CD4-positive, alpha-beta T cell treated with Interleukin-21 for 1 hour (primary cell): ENCODE data around the gene LPAR2.
"Not testable (repeated sequence)": the region's sequence is repeated elsewhere in the genome, so short reads cannot be mapped to it uniquely, and the experiment has no call there.

Experiments
- DNase-seq: peaks from one replicate; pipeline ENCODE4 v3.0.0-alpha.2; 2020

Gene LPAR2

DNA sequence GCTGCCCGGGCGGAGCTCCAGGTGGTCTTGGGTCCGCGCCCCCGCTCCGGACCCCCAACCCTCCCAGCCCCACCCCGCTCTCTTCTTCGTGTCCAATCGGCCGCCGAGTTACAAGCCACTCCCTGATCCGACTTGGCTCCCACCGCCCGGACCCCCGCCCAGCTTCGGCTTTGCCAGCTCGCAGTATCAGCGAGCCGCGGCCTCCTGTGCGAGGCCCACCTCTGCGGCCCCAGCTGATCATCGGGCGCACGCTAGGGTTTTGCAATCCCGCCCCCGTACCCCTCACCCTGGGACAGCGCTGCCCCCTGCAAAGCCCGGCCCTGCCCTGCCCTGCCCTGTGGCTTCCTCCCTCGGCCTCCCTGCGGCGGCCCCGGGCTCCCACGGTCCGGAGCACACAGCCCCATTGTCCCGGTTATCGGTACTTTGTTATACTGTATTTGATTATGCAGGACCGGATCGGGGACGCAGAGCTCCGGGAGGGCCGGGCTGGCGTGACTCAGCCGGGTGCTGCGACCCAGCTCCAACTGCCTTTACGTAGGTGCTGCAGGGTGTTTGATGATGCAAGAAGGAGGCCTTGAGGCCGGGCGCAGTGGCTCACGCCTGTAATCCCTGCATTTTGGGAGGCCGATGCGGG, 598 bp upstream of the LPAR2 start:
- peak; percentile 27 for DNase-seq

DNA sequence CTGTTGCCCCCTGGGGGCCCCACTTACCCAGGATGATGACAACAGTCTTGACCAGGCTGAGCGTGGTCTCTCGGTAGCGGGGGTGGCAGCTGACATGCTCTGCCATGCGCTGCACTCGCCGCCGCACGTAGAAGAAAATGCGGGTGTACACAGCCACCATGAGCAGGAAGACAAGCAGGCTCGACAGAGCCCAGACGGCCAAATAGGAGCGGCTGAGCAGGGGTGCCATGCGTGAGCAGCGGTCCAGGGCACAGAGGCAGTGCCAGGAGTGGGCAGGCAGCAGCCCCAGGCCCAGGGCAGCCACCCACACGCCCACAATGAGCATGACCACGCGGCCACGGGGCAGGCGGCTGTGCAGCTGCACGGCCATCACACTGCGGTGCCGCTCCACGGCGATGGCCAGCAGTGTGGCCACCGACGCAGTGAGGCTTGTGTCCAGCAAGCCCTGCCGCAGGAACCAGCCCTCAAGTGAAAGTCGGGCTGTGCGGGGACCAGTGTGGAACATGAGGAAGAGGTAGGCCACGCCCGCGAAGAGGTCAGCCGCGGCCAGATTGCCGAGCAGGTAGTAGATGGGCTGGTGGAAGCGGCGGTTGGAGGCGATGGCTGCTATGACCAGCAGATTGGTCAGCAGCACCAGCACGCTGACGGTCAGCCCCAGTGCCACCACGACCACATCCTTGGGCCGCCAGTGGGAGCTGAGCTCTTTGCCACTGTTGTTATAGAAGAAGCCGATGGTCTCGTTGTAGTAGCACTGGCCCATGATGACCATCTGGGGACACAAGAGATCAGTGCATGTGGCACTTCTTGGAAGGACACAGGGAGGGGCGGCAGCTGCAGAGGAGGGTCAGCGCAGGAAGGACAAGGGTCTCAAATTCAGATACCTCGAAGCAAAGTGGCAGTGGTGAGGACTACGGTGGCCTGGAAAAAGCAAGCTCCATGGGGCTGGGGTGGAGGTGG, 1.2 kb downstream of the LPAR2 start:
- no peak for DNase-seq

DNA sequence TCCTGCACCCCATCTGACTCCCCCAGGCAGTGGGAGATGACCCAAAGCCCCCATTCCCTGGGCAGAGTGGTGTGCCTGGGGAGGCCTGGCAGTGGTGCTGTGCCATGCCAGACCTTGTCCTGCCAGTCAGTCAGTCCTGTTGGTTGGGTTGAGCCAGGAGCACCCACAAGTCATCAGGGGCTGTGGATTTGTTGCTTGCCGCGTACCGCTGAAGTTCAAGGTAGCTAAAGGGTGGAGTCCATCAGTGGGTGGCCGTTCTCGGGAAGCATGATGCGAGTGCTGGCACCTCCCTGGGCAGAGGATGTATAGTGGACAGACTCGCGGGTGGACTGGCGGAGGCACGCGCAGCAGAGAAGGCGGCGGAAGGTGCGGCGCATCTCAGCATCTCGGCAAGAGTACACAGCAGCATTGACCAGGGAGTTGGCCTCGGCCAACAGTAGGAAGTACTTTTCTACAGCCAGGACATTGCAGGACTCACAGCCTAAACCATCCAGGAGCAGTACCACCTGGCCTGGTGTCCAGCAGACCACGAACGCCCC, 3.9 kb downstream of the LPAR2 start:
- DNase-seq, result no peak

DNA sequence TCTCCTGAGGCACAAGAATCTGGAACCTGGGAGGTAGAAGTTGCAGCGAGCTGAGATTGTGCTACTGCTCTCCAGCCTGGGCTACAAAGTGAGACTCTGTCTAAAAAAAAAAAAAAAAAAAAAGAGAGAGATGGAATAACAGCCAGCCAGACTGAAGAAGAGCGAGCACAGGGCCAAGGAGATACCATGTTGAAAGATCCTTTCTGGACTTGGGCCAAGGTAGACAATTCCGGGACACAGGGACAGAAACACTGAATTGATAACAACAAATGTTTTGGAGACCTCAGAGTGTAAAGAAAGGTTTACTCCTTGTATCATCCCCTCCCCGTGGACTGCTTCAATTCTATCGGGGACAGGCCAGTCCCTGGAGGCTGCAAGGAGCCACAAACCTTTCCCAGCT, 4.6 kb downstream of the LPAR2 start:
- no peak for DNase-seq

DNA sequence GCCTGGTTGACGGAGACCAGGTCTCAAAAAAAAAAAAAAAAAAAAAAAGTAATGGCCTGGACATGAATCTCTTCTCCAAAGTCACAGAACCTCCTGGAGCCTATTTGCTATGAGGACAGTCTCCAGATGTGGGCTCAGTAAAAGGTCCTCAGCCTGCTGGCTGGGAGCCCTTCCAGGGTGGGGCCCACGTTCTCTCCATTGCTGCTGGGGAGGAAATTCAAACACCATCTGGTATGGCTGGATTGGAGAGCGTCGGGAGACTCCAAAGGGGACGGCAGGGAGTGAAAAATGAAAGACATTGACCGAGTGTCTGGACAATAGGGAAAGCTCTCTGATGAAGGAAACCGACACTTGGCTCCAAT, 8.2 kb downstream of the LPAR2 start:
- DNase-seq, result no peak

DNA sequence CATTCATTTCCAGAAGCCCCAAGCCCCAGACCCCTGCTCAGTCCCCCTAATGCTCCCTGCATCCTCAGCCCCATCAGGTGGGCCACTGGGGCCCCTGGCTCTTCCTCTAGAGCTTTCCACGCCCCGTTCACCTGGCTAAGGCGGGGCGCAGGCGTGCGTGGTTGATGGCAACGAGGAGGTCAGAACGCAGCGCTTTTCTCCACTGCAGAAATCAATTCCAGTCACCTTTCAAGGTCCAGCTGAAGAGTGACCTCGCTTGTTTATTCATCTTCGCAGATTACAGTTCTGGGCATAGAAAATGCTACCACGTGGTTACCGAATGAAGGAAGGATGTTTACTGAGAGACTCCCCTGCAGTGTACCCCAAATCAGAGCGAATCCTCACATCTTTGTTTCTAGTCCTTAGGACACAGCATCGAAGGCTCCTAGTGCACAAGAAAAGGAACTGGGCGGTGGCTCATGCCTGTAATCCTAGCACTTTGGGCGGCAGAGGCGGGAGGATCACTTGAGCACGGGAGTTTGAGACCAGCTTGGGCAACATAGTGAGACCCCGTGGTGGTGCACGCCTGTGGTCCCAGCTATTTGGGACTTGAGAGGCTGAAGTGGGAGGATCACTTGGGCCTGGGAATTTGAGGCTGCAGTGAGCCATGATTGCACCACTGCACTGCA, 8.7 kb downstream of the LPAR2 start:
- no peak for DNase-seq

DNA sequence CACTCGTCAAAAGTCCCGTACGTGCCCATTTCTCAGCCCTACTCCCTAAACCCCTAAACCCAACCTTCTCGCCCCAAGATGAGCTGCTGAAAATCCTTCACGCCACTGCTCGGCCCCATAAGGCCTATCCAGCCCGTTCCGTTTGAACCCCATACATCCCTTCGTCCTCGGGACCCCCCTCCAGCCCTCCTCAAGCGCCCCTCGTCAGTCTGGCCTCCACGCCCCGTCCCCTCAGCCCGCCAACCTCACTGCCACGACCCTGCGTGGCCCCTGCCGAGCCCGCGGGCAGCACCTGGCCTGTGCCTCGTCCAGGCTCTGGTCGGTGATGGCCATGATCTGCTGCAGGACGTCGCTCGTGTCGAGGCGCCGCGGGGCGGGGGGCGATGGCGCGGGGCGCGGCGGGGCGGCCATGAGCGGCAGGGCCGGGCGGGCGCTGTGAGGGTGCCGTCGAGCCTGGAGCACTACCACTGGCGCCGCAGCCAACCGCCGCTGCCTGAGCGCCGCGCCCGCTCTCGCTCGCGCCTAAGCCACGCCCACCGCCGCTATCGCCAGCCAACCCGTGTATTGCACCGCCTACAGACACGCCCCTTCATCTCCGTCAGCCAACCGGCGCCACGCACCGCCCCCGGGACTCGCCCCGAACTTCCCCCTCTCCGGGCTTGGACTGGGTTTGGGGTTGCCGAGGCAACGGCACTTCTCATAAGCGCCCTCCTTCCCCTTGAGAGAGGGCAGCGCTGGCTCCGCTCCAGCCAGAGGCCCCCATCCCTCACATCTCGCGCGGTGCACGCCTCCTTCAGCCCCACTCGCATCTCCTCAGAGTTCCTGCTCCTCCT, 9.6 kb downstream of the LPAR2 start, which contains the start of gene PBX4:
Gene PBX4 (minus strand): TSS at position 469 of the 833 bp plus-strand sequence. CDS start 58 bp downstream, at position 411.
- DNase-seq, result peak; percentile 99

DNA sequence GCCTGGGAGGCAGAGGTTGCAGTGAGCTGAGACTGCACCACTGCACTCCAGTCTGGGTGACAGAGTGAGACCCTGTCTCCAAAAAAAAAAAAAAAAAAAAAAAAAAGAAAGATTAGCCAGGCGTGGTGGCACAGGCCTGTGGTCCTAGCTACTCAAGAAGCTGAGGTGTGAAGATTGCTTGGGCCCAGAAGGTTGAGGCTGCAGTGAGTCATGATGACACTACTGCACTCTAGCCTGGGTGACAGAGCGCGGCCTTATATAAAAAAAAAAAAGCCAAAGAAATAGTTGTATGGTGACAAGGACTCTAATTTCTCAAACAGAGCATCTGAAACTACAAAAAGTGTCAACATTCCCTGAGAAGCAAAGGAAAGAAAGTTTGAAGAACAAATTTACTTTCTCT, 12.9 kb downstream of the LPAR2 start:
- peak; percentile 71 for DNase-seq

DNA sequence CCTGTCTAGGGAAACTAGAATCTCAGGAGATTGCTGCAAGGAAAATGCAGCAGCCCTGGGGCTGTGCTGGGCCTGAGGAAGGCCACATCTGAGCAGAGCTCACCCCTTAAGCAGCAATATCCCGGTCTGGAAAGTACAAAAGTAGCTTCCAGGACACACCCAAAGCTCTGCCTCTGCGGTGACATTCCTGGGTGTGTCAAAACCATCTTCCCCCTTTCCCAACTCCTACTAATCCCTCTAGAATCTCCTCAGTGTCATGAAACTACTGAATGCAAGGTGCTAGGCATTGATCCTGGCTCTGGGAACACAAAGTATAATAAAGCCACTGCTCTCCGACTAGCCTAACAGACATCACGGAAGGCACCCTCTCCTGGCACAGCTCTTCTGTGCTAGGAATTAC, 14.5 kb downstream of the LPAR2 start:
- DNase-seq, result no peak

DNA sequence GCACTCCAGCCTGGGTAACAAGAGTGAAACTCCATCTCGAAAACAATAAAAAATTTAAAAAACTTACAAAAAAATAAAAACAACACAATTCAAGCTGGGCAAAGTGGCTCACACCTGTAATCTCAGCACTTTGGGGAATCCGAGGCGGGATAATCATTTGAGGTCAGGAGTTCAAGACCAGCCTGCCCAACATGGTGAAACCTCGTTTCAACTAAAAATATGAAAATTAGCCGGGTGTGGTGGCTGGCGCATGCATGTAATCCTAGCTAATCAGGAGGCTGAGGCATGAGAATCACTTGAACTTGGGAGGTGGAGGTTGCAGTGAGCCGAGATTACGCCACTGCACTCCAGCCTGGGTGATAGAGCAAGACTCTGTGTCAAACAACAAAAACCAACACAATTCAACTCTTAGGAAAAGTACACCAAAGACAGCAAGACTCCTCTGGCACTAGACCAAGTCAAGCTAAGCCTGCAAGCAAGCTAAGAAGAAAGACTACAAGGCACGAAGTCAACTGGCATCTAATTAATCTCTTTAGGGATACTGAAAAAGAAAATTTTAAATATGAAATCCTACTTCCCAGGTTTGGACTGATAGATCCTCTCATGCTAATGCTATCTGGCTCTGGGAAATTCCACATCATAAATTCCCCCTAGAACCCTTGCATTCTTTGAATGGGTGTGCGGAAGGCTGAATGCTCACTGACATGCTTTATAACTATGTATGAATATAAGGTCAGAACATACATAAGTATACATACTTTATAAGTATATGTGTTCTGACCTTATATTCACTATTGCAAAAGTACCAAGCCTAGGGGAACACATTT, 17.4 kb downstream of the LPAR2 start:
- no peak for DNase-seq

DNA sequence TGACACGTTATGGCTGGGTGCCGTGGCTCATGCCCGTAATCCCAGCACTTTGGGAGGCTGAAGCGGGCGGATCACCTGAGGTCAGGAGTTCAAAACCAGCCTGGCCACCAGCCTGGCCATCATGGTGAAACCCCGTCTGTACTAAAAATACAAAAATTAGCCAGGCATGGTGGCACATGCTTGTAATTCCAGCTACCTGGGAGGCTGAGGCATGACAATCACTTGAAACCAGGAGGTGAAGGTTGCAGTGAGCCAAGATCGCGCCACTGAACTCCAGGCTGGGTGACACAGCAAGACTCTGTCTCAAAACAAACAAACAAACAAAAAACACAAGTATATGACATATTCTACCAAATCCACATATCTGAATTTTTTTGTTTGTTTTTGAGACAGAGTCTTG, 21.3 kb downstream of the LPAR2 start:
- DNase-seq, result not testable (repeated sequence)

DNA sequence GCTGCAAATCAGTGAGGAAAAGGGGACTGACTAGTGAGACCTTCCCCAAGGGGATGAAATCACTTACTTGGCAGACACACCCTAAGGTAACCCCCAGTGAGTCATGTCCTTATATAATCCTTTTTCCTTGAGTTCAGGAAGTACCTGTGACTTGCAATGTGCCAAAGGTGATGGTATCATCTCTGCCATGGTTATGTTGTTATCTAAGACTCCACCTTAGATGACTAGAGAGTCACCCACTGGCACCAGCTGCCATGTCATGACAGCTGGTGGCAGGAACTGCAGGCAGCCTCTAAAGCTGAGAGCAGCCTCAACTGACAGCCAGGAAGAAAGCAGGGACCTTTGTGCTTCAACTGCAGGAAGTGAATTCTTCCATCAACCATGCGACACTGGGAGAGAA, 22.0 kb downstream of the LPAR2 start:
- DNase-seq, result peak; percentile 80

DNA sequence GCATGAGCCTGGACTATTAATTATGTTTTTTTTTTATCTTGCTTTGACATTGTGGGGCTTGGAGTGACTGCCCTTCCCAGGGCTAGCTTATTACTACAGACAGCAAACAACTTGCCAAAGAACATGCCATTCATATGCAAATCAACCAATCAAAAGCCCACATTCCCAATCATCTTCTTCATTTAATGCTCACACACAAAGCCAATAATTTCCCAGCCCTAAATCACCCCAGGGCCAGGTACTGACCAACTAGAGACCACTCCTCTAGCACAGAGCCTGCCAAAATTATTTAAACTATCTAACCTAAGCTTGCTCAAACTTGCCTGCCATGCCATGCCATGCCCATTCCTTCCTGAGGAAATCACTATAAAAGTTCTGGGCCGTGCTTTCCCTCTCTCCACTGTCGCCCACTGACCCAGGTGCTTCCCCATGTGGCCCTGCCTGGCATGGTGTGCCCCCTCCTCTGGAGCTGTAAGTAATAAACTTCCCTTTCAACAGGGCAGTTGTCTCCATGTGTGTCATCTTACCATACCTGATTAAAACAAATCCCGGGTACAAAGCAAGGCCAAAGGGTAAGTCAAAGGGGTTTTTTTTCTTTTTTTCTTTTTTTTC, 25.2 kb downstream of the LPAR2 start:
- no peak for DNase-seq

DNA sequence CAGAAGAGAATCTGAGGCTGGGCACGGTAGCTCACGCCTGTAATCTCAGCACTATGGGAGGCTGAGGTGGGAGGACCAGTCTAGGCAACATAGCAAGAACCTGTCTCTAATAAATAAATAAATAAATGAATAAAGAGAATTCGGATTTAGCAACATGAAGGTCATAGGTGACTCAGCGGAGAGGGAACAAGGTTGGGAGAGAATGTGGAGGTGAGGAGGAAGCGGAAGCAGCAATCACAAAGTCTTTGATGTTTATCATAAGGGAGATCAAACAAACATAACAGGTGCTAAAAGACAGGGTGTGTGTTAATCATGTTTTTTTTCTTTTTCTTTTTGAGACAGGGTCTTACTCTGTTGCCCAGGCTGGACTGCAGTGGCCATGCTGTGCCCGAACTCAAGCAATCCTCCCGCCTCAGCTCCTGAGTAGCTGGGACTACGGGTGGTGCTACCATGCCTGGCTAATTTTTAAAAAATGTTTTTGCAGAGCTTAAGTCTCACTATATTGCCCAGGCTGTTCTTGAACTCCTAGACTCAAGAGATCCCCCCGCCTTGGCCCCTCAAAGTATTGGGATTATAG, 25.8 kb downstream of the LPAR2 start:
- peak; percentile 75 for DNase-seq

DNA sequence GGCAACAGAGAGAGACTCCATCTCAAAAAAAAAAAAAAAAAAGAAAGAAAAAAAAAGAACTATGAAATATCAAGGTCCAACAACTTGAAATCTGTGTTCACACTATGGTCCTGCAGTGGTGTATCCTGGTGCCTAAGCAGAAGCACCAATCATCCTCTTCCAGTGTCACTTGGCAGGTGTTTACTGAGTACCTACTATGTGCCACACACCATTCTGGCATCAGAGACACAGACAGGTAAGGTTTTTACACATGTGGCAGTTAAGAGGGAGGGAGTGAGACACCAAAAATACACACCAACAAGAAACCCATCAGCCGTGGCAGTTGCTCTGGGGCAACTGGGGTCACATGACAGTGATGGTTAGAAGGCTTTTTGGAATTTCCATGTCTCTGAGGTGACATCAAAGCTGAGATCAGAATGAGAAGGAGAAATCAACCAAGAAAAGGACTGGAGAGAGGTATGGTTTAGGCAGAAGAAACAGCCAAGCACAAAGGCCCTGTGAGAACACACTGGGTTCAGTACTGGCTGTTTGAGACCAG, 27.2 kb downstream of the LPAR2 start:
- peak; percentile 55 for DNase-seq

DNA sequence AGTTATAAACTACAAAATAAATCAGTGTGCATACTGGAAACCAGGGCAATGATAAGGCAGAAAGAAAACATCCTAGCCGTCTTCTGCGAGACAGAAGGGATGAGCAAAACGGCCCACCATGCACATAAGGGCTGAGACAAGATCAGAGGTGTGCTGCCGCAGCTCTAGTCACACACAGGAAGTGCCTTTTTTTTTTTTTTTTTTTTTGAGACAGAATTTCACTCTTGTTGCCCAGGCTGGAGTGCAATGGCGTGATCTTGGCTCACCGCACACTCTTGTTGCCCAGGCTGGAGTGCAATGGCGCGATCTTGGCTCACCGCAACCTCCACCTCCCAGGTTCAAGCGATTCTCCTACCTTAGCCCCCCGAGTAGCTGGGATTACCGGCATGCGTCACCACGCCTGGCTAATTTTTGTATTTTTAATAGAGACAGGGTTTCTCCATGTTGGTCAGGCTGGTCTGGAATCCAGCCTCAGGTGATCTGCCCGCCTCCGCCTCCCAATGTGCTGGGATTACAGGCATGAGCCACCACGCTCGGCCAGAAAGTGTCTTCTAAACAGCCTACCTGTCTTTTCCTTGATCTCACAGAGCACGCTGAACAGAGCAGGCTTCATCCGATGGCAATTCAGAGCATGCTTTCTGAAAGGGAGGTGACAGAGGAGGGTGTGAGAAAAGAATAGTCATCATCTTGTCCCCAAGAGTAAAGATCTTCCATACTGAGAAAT, 29.1 kb downstream of the LPAR2 start:
- DNase-seq, result peak; percentile 81

DNA sequence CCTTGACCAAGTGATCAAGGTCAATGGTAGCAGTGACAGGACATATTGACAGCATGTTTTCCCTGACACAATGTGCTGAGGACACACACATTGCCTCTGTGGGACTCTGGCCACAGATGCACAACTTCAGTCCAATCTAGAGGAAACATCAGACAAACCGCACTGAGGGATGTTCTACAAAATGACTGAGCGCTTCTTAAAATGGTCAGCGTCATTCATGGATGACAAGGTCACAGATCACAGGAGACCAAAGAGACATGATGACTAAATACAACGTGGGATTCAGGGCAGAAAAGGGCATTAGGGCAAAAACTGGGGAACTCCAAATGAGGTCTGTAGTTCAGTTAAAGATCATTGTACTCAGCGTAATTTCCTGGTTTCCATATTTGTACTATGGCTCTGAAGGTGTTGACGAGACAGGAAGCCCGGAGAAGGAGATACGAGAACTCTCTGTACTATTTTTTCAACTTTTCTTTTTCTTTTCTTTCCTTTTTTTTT, 30.2 kb downstream of the LPAR2 start:
- peak; percentile 94 for DNase-seq

DNA sequence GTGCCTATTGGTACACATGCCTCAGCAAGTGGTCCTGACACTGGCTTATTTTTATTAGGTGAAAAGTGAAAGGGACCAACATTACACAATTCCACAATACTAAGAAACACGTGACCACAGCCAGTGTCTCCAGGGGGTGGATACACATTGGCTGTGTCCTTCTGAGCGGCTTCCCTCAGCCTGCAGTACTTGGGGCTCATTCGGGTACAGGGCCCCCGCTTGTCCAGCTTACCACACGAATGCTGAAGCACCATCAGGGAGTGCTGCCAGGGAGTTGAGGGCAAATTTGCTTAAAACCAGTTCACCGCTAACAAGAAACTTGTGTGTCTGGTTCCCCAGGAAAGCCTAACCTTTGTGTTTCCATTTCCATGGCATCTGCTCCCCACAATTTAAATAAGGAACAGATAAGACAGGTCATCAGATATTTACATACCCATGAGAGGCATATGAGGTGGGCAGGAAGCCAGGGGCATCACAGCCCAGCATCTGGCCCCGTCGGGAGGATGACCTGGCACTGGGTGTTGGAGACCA, 32.8 kb downstream of the LPAR2 start:
- DNase-seq, result no peak

DNA sequence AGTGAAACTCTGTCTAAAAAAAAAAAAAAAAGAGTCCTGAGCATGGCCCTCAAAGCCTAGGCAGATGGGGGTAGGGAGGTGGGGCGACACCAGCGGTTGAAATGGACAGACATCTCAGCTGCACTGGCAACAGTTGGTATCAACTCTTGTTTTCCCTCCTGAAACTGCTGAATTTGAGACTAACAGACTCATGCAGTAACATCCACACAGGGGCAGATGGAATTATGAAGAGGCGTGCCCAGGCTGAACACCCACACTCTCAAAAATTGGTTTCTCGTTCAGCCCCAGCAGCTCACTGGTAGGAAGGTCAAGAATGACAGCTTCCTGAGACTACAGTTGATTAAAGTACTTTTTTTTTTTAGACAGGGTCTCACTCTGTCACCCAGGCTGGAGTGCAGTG, 33.6 kb downstream of the LPAR2 start:
- DNase-seq, result no peak
